ENCODE measurements around the gene LIMK1. TPM values are rescaled to one million over a fixed set of nuclear protein-coding genes. Genes with fewer than 3 reads are reported as not detected.

LIMK1 gene
- total RNA-seq, 1 experiment from 2014 or later: 63.8 TPM

GRCh38 chr7:74106846-74107245 lies 23.2 kb downstream of the LIMK1 start:
- Histone ChIP-seq H2BK15ac (ENCODE audit: low read depth, low read length) (no peak overlapping the region), H3K27ac (ENCODE audit: insufficient read length, low read depth, low read length) (no peak overlapping the region), H2BK120ac (ENCODE audit: low read depth, low read length, poor library complexity, severe bottlenecking) (no peak overlapping the region), H3K4me2 (ENCODE audit: insufficient read depth, insufficient read length, low read length) (no peak overlapping the region), H3K79me1 (ENCODE audit: insufficient read depth, low read depth, low read length, poor library complexity, severe bottlenecking) (no peaks in the 10 kb centered on the region), H3K9ac (ENCODE audit: extremely low read depth, insufficient read length, low read length) (no peak overlapping the region), H4K5ac (ENCODE audit: insufficient read length, low read depth, low read length) (no peak overlapping the region), H4K91ac (ENCODE audit: insufficient read length, low read depth, low read length) (no peak overlapping the region), H2BK5ac (ENCODE audit: insufficient read length, low read length) (no peak overlapping the region), H3T11ph (ENCODE audit: low read length) (no peak overlapping the region), H4K20me1 (ENCODE audit: control insufficient read depth, insufficient read depth, insufficient read length) (no peaks in the 10 kb centered on the region), H4K8ac (replicated peaks; ENCODE audit: insufficient read length, low read depth, low read length) (no peak overlapping the region), H3K4ac (ENCODE audit: low read depth, low read length) (no peak overlapping the region), H3K18ac (ENCODE audit: insufficient read length, low read depth, low read length) (no peak overlapping the region), H3K14ac (ENCODE audit: insufficient read depth, low read length) (no peak overlapping the region), H2AFZ (ENCODE audit: low read length) (no peak overlapping the region), H3K23ac (ENCODE audit: insufficient read length, low read depth, low read length) (no peak overlapping the region), H2BK12ac (ENCODE audit: insufficient read length, low read depth, low read length) (no peak overlapping the region), H3K56ac (ENCODE audit: insufficient read length, low read depth, low read length) (no peak overlapping the region), H3K27me3 (ENCODE audit: insufficient read depth, low read length) (no peaks in the 10 kb centered on the region), H3K79me2 (ENCODE audit: insufficient read depth, low read length) (no peaks in the 10 kb centered on the region), H3K9me3 (ENCODE audit: control insufficient read depth, low read depth, low read length) (no peaks in the 10 kb centered on the region), H3K4me1 (ENCODE audit: insufficient read depth, low read length) (no peaks in the 10 kb centered on the region), H3K23me2 (ENCODE audit: insufficient read length, low read depth, low read length, poor library complexity, severe bottlenecking) (no peaks in the 10 kb centered on the region), H2BK20ac (ENCODE audit: low read depth, low read length, poor library complexity, severe bottlenecking) (no peak overlapping the region), H2AK5ac (ENCODE audit: insufficient read length, low read length) (no peak overlapping the region)
- WGBS (ENCODE audit: extremely low coverage, insufficient read length, low lambda C conversion rate): no CpG with 5 or more reads among the region's 18 CpGs
- Mint-ChIP-seq H3K9me3 (no peaks in the 10 kb centered on the region), H3K27me3 (ENCODE audit: low read depth) (no peaks in the 10 kb centered on the region), H3K4me1 (no peaks in the 10 kb centered on the region), H3K27ac (peak overlapping the region in 2 of 3 experiments; percentile 64 to 70; a peak in 1 of 7 replicates), H3K36me3 (ENCODE audit: insufficient read depth in 1 of 3, low read depth in 3 of 3) (peaks cover 30 to 75% (median 62%) of the 10 kb centered on the region in 3 experiments; a peak in 6 of 7 replicates), H3K4me3 (no peak overlapping the region)
- TF ChIP-seq, protein P1, sequence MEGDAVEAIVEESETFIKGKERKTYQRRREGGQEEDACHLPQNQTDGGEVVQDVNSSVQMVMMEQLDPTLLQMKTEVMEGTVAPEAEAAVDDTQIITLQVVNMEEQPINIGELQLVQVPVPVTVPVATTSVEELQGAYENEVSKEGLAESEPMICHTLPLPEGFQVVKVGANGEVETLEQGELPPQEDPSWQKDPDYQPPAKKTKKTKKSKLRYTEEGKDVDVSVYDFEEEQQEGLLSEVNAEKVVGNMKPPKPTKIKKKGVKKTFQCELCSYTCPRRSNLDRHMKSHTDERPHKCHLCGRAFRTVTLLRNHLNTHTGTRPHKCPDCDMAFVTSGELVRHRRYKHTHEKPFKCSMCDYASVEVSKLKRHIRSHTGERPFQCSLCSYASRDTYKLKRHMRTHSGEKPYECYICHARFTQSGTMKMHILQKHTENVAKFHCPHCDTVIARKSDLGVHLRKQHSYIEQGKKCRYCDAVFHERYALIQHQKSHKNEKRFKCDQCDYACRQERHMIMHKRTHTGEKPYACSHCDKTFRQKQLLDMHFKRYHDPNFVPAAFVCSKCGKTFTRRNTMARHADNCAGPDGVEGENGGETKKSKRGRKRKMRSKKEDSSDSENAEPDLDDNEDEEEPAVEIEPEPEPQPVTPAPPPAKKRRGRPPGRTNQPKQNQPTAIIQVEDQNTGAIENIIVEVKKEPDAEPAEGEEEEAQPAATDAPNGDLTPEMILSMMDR (conservative IDR thresholded peaks at IDR 0.05): no peak
- no peak for DNase-seq
